DOHH2 (cell line): ENCODE measurements around the gene APBA2.

Experiments
- H3F3A ChIP-seq: fragments of 200-600 bp; sonication (generic), shearing (Covaris generic); 2 replicates; pipeline ENCODE4 v1.6.0; 2016; ENCODE audit warnings: antibody characterized with exemption, mild to moderate bottlenecking; ENCODE audit not compliant: control insufficient read depth, insufficient read depth
- H3K27ac ChIP-seq: fragments of 200-600 bp; sonication (generic); 2 replicates; pipeline ENCODE4 v1.5.1; 2014; ENCODE audit warnings: low read depth, mild to moderate bottlenecking, low read length, moderate library complexity
- H3K27me3 ChIP-seq: fragments of 200-600 bp; sonication (generic); 2 replicates; pipeline ENCODE4 v1.6.1; 2014; ENCODE audit warnings: mild to moderate bottlenecking, low read length, mixed read lengths; ENCODE audit not compliant: control insufficient read depth
- H3K36me3 ChIP-seq: fragments of 200-600 bp; sonication (generic); 2 replicates; pipeline ENCODE4 v1.6.1; 2014; ENCODE audit warnings: mild to moderate bottlenecking, low read length, moderate library complexity, mixed read lengths; ENCODE audit not compliant: control insufficient read depth
- H3K4me1 ChIP-seq: fragments of 200-600 bp; sonication (generic); 2 replicates; pipeline ENCODE4 v1.6.1; 2014; ENCODE audit warnings: mild to moderate bottlenecking, low read length, mixed read lengths; ENCODE audit not compliant: control insufficient read depth
- H3K4me2 ChIP-seq: fragments of 200-600 bp; sonication (generic); 2 replicates; pipeline ENCODE4 v1.6.0; 2014; ENCODE audit warnings: mild to moderate bottlenecking, low read length, moderate library complexity
- H3K4me3 ChIP-seq: fragments of 200-600 bp; sonication (generic); 2 replicates; pipeline ENCODE4 v1.5.1; 2014; ENCODE audit warnings: mild to moderate bottlenecking, low read length, mixed read lengths
- H3K79me2 ChIP-seq: fragments of 200-600 bp; sonication (generic); 2 replicates; pipeline ENCODE4 v1.6.1; 2014; ENCODE audit warnings: mild to moderate bottlenecking, low read length, mixed read lengths; ENCODE audit not compliant: control insufficient read depth
- H3K9me2 ChIP-seq: fragments of 200-600 bp; sonication (generic); replicated peaks from 2 replicates; pipeline ENCODE4 v1.6.1; 2014; ENCODE audit warnings: mild to moderate bottlenecking, low read length, mixed read lengths; ENCODE audit not compliant: control insufficient read depth
- H3K9me3 ChIP-seq: fragments of 200-600 bp; sonication (generic); 2 replicates; pipeline ENCODE4 v1.6.1; 2014; ENCODE audit warnings: antibody characterized with exemption, low read length, mixed read lengths; ENCODE audit not compliant: control insufficient read depth, insufficient read depth
- H4K20me1 ChIP-seq: fragments of 200-600 bp; sonication (generic); 2 replicates; pipeline ENCODE4 v1.6.0; 2014; ENCODE audit warnings: low read depth, mild to moderate bottlenecking, antibody characterized with exemption, low read length, moderate library complexity; ENCODE audit not compliant: control insufficient read depth, insufficient read depth
- CTCF ChIP-seq: fragments of 200-600 bp; sonication (generic); IDR thresholded peaks from one replicate; pipeline ENCODE4 v1.5.1; 2014; ENCODE audit warnings: antibody characterized with exemption, mild to moderate bottlenecking, low read depth, low read length; ENCODE audit not compliant: poor library complexity, severe bottlenecking
- EZH2phosphoT487 ChIP-seq: fragments of 200-600 bp; sonication (generic); IDR thresholded peaks from 2 replicates; pipeline ENCODE4 v1.6.1; 2017; ENCODE audit warnings: borderline replicate concordance, mild to moderate bottlenecking, antibody characterized with exemption, low read length, moderate library complexity, mixed read lengths

Gene APBA2

GRCh38 chr15:28885128-28885629, 595 bp upstream of the APBA2 start:
- Histone ChIP-seq H3F3A (no peaks in the 10 kb centered on the region), H3K4me2 (no peak overlapping the region), H3K9me3 (no peaks in the 10 kb centered on the region), H3K9me2 (no peaks in the 10 kb centered on the region), H3K27me3 (no peaks in the 10 kb centered on the region), H3K4me1 (no peaks in the 10 kb centered on the region), H3K79me2 (no peaks in the 10 kb centered on the region), H4K20me1 (no peaks in the 10 kb centered on the region), H3K36me3 (no peaks in the 10 kb centered on the region), H3K27ac (no peak overlapping the region), H3K4me3 (no peak overlapping the region)
- TF ChIP-seq EZH2phosphoT487 = no peak
- TF ChIP-seq CTCF = no peak

- Histone ChIP-seq H3K4me3 (no peak overlapping the region), H3K27ac (no peak overlapping the region), H3K36me3 (no peaks in the 10 kb centered on the region), H3K4me2 (no peak overlapping the region), H3K4me1 (no peaks in the 10 kb centered on the region), H3K9me2 (no peaks in the 10 kb centered on the region), H3K27me3 (no peaks in the 10 kb centered on the region), H3K9me3 (no peaks in the 10 kb centered on the region), H3F3A (no peaks in the 10 kb centered on the region), H4K20me1 (no peaks in the 10 kb centered on the region), H3K79me2 (no peaks in the 10 kb centered on the region)
- TF ChIP-seq EZH2phosphoT487 (no peak), CTCF (no peak)
Measured at GRCh38 chr15:28886431-28887338, 911 bp downstream of the APBA2 start.

GRCh38 chr15:28887339-28888174, 1.8 kb downstream of the APBA2 start:
- Histone ChIP-seq H3K9me2 (no peaks in the 10 kb centered on the region), H3K79me2 (no peaks in the 10 kb centered on the region), H4K20me1 (no peaks in the 10 kb centered on the region), H3K27ac (no peak overlapping the region), H3K4me2 (no peak overlapping the region), H3K36me3 (no peaks in the 10 kb centered on the region), H3K27me3 (no peaks in the 10 kb centered on the region), H3F3A (no peaks in the 10 kb centered on the region), H3K4me3 (no peak overlapping the region), H3K4me1 (no peaks in the 10 kb centered on the region), H3K9me3 (no peaks in the 10 kb centered on the region)
- no peak for TF ChIP-seq CTCF
- TF ChIP-seq EZH2phosphoT487 = no peak
